Activated naive CD4-positive, alpha-beta T cell treated with anti-CD3 and anti-CD28 coated beads, Interleukin-2, amount 50 U/mL, for 72 hours (primary cell): ENCODE results near the gene STPG2. TPM values are rescaled to one million over a fixed set of nuclear protein-coding genes. Genes with fewer than 3 reads are reported as not detected.

Experiments used
- ATAC-seq, 2 donors: fragments of 150-1000 bp; cut with Tn5 transposase; 2 replicates each; pipeline ENCODE4 v1.10.0; 2021; ENCODE audit warnings: mild to moderate bottlenecking in 2 of 2, moderate library complexity in 2 of 2
- DNase-seq, 2 donors: peaks; one replicate each; pipeline ENCODE4 v3.0.0; 2021 to 2022; ENCODE audit warnings: low spot score in 2 of 2
- H3K27ac Mint-ChIP-seq, 2 donors: one replicate each; pipeline ENCODE4 v1.8.0; 2022; ENCODE audit warnings: mild to moderate bottlenecking in 2 of 2, mixed read lengths in 2 of 2
- H3K36me3 Mint-ChIP-seq, 2 donors: one replicate each; pipeline ENCODE4 v1.8.0; 2022; ENCODE audit warnings: mixed read lengths in 2 of 2
- H3K9me3 Mint-ChIP-seq, 2 donors: one replicate each; pipeline ENCODE4 v1.8.0; 2022; ENCODE audit warnings: mixed read lengths in 2 of 2
- total RNA-seq, 2 donors: library from RNA; stranded (reverse); gene quantifications; one replicate each; pipeline ENCODE4 v1.2.3, GENCODE V29; 2022

The STPG2 gene
- total RNA-seq, 2 donors from 2014 or later, result 0.18 to 0.19 TPM

- no peak for ATAC-seq
- Mint-ChIP-seq H3K27ac (no peak overlapping the region), H3K36me3 (peaks cover 0 to 1% of the 10 kb centered on the region in 2 donors)
Observed at GRCh38 chr4:98000940-98001339, 142.3 kb downstream of the STPG2 start.

GRCh38 chr4:97998203-97998602 is 145.1 kb downstream of the STPG2 start:
- peaks cover 0 to 6% of the 10 kb centered on the region in 2 donors for H3K36me3 Mint-ChIP-seq
- ATAC-seq (no peak), DNase-seq (no peak)
- H3K9me3 Mint-ChIP-seq, result peaks cover 7 to 19% of the 10 kb centered on the region in 2 donors
- no peak overlapping the region for H3K27ac Mint-ChIP-seq

More at GRCh38 chr4:98000940-98001339, 142.3 kb downstream of the STPG2 start:
- H3K9me3 Mint-ChIP-seq, result peaks cover 0 to 8% of the 10 kb centered on the region in 2 donors
- DNase-seq, result no peak

GRCh38 chr4:97994765-97995465 is 148.4 kb downstream of the STPG2 start:
- ATAC-seq (no peak), DNase-seq (no peak)
- peaks cover 0 to 6% of the 10 kb centered on the region in 2 donors for H3K36me3 Mint-ChIP-seq
- no peak overlapping the region for H3K27ac Mint-ChIP-seq
- H3K9me3 Mint-ChIP-seq, result peaks cover 7 to 22% of the 10 kb centered on the region in 2 donors

GRCh38 chr4:97990409-97990808 is 152.9 kb downstream of the STPG2 start:
- no peak for DNase-seq
- Mint-ChIP-seq H3K36me3 (peaks cover 0 to 6% of the 10 kb centered on the region in 2 donors), H3K27ac (no peak overlapping the region), H3K9me3 (peaks cover 7 to 13% of the 10 kb centered on the region in 2 donors)
- ATAC-seq, result no peak

- ATAC-seq (no peak), DNase-seq (no peak)
- H3K9me3 Mint-ChIP-seq, result no peaks in the 10 kb centered on the region
- H3K27ac Mint-ChIP-seq, result no peak overlapping the region
- no peaks in the 10 kb centered on the region for H3K36me3 Mint-ChIP-seq
Observed at GRCh38 chr4:97987019-97987648, 156.1 kb downstream of the STPG2 start.

- DNase-seq, result peak in 1 of 2 donors; percentile 4
- Mint-ChIP-seq H3K27ac (no peak overlapping the region), H3K9me3 (no peaks in the 10 kb centered on the region), H3K36me3 (no peaks in the 10 kb centered on the region)
- ATAC-seq, result no peak
Observed at GRCh38 chr4:97984545-97985131, 158.6 kb downstream of the STPG2 start.

- Mint-ChIP-seq H3K27ac (peak overlapping the region in 1 of 2 donors; percentile 69), H3K9me3 (peaks cover 0 to 8% of the 10 kb centered on the region in 2 donors), H3K36me3 (peaks cover 0 to 5% of the 10 kb centered on the region in 2 donors)
- ATAC-seq (no peak), DNase-seq (no peak)
Observed at GRCh38 chr4:97978791-97979488, 164.3 kb downstream of the STPG2 start.

GRCh38 chr4:97953171-97953941 is 189.9 kb downstream of the STPG2 start:
- DNase-seq (no peak), ATAC-seq (no peak)
- H3K27ac Mint-ChIP-seq, result no peak overlapping the region
- peaks cover 2 to 7% of the 10 kb centered on the region in 2 donors for H3K9me3 Mint-ChIP-seq
- peaks cover 5 to 9% of the 10 kb centered on the region in 2 donors for H3K36me3 Mint-ChIP-seq

- no peak for DNase-seq
- Mint-ChIP-seq H3K9me3 (peaks cover 5 to 11% of the 10 kb centered on the region in 2 donors), H3K27ac (no peak overlapping the region), H3K36me3 (peaks cover 5 to 9% of the 10 kb centered on the region in 2 donors)
- no peak for ATAC-seq
Observed at GRCh38 chr4:97952763-97953162, 190.5 kb downstream of the STPG2 start.

GRCh38 chr4:97950836-97951235 is 192.4 kb downstream of the STPG2 start:
- Mint-ChIP-seq H3K27ac (no peak overlapping the region), H3K36me3 (peaks cover 5 to 9% of the 10 kb centered on the region in 2 donors), H3K9me3 (peaks cover 5 to 11% of the 10 kb centered on the region in 2 donors)
- ATAC-seq (no peak), DNase-seq (no peak)

GRCh38 chr4:97942951-97943350 is 200.3 kb downstream of the STPG2 start:
- Mint-ChIP-seq H3K27ac (no peak overlapping the region), H3K9me3 (peaks cover 10 to 13% of the 10 kb centered on the region in 2 donors), H3K36me3 (peaks cover 6 to 12% of the 10 kb centered on the region in 2 donors)
- ATAC-seq, result no peak
- no peak for DNase-seq

GRCh38 chr4:97942137-97942536 is 201.1 kb downstream of the STPG2 start:
- no peak overlapping the region for H3K27ac Mint-ChIP-seq

GRCh38 chr4:97938141-97938540 is 205.1 kb downstream of the STPG2 start:
- H3K36me3 Mint-ChIP-seq, result peaks cover 6 to 31% of the 10 kb centered on the region in 2 donors
- no peak for DNase-seq
- ATAC-seq, result no peak
- H3K27ac Mint-ChIP-seq, result no peak overlapping the region
- peaks cover 35 to 37% of the 10 kb centered on the region in 2 donors for H3K9me3 Mint-ChIP-seq

More at GRCh38 chr4:97942137-97942536, 201.1 kb downstream of the STPG2 start:
- DNase-seq (no peak), ATAC-seq (no peak)
- Mint-ChIP-seq H3K9me3 (peaks cover 16 to 19% of the 10 kb centered on the region in 2 donors), H3K36me3 (peaks cover 6 to 18% of the 10 kb centered on the region in 2 donors)

GRCh38 chr4:97924341-97924958 is 218.8 kb downstream of the STPG2 start:
- Mint-ChIP-seq H3K9me3 (peaks cover 0 to 11% of the 10 kb centered on the region in 2 donors), H3K36me3 (no peaks in the 10 kb centered on the region), H3K27ac (no peak overlapping the region)
- no peak for DNase-seq
- ATAC-seq, result no peak

- H3K36me3 Mint-ChIP-seq, result no peaks in the 10 kb centered on the region
- DNase-seq (no peak), ATAC-seq (no peak)
- H3K27ac Mint-ChIP-seq, result no peak overlapping the region
- peaks cover 0 to 7% of the 10 kb centered on the region in 2 donors for H3K9me3 Mint-ChIP-seq
Observed at GRCh38 chr4:97923096-97923495, 220.2 kb downstream of the STPG2 start.

GRCh38 chr4:97917115-97917514 is 226.2 kb downstream of the STPG2 start:
- Mint-ChIP-seq H3K36me3 (no peaks in the 10 kb centered on the region), H3K27ac (no peak overlapping the region), H3K9me3 (peaks cover 6 to 13% of the 10 kb centered on the region in 2 donors)
- DNase-seq (no peak), ATAC-seq (no peak)
